GM12878 (cell line): ENCODE results near the gene C5.

Experiments used
- CBX5 ChIP-seq: sonication (generic); IDR thresholded peaks from 2 replicates; pipeline ENCODE4 v1.6.1; 2016; ENCODE audit warnings: low read depth, moderate library complexity, mild to moderate bottlenecking, inconsistent platforms
- PML ChIP-seq: IDR thresholded peaks from 2 replicates; pipeline ENCODE4 v1.6.1; 2012; ENCODE audit warnings: low read length, inconsistent platforms
- RB1 ChIP-seq: fragments of 450-650 bp; formaldehyde crosslinking; IDR thresholded peaks from 2 replicates; pipeline ENCODE4 v1.6.1; 2017; ENCODE audit warnings: mild to moderate bottlenecking, borderline replicate concordance
- TF ChIP-seq, protein P1 (sequence below): fragments of 450-650 bp; IDR thresholded peaks from 2 replicates; pipeline ENCODE4 v1.6.1; 2016; ENCODE audit warnings: mild to moderate bottlenecking, moderate library complexity, borderline replicate concordance
- TF ChIP-seq, protein P2 (sequence below), 3 experiments: IDR thresholded peaks in 2 of 3; conservative IDR thresholded peaks in 1 of 3; 2 replicates each; pipeline ENCODE4 v1.5.1; 2011; ENCODE audit warnings: low read depth in 3 of 3, low read length in 3 of 3, mild to moderate bottlenecking in 3 of 3, control low read depth in 2 of 3, moderate library complexity in 2 of 3, inconsistent platforms in 1 of 3, mixed read lengths in 1 of 3; ENCODE audit not compliant: control insufficient read depth in 2 of 3, insufficient read depth in 1 of 3; ENCODE audit errors: extremely low read depth in 1 of 3

DNA sequence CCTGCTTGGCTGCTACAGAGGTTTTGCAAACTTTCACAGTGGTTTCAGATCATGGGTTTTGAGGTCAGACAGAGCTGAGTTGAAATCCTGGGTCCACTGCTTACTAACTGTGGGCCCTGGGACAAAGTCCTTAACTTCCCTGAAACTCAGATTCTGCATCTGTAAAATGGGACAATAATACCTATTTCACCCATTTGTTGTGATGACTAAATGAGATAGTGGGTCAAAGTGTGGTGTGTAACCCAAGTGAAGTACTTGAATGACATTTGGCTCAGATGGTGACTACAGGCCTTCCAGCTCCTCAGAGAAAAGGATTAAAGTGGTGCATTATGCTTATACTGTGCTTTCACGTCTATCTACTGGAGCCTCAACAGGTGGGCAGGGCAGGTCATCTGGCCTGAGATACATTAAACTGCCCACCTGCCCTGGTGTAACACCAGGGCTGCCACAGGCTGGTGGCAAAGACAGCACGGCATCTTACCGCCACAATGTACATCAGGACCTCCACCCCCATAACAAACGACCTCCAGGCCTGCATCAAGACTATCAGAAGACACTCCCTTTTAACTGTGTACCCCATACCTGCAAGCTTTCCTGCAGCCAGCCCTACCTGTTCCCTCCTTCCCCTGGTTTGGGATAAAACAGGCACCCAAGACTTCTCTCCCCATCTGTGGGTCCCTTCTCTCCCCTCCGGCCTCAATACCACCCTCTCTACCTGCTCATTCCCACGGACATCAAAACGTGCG, 122.6 kb downstream of the C5 start:
- TF ChIP-seq, protein P1, sequence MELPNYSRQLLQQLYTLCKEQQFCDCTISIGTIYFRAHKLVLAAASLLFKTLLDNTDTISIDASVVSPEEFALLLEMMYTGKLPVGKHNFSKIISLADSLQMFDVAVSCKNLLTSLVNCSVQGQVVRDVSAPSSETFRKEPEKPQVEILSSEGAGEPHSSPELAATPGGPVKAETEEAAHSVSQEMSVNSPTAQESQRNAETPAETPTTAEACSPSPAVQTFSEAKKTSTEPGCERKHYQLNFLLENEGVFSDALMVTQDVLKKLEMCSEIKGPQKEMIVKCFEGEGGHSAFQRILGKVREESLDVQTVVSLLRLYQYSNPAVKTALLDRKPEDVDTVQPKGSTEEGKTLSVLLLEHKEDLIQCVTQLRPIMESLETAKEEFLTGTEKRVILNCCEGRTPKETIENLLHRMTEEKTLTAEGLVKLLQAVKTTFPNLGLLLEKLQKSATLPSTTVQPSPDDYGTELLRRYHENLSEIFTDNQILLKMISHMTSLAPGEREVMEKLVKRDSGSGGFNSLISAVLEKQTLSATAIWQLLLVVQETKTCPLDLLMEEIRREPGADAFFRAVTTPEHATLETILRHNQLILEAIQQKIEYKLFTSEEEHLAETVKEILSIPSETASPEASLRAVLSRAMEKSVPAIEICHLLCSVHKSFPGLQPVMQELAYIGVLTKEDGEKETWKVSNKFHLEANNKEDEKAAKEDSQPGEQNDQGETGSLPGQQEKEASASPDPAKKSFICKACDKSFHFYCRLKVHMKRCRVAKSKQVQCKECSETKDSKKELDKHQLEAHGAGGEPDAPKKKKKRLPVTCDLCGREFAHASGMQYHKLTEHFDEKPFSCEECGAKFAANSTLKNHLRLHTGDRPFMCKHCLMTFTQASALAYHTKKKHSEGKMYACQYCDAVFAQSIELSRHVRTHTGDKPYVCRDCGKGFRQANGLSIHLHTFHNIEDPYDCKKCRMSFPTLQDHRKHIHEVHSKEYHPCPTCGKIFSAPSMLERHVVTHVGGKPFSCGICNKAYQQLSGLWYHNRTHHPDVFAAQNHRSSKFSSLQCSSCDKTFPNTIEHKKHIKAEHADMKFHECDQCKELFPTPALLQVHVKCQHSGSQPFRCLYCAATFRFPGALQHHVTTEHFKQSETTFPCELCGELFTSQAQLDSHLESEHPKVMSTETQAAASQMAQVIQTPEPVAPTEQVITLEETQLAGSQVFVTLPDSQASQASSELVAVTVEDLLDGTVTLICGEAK: no peak
- TF ChIP-seq RB1: no peak
- no peak for TF ChIP-seq PML
- TF ChIP-seq, protein P2, sequence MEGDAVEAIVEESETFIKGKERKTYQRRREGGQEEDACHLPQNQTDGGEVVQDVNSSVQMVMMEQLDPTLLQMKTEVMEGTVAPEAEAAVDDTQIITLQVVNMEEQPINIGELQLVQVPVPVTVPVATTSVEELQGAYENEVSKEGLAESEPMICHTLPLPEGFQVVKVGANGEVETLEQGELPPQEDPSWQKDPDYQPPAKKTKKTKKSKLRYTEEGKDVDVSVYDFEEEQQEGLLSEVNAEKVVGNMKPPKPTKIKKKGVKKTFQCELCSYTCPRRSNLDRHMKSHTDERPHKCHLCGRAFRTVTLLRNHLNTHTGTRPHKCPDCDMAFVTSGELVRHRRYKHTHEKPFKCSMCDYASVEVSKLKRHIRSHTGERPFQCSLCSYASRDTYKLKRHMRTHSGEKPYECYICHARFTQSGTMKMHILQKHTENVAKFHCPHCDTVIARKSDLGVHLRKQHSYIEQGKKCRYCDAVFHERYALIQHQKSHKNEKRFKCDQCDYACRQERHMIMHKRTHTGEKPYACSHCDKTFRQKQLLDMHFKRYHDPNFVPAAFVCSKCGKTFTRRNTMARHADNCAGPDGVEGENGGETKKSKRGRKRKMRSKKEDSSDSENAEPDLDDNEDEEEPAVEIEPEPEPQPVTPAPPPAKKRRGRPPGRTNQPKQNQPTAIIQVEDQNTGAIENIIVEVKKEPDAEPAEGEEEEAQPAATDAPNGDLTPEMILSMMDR (IDR thresholded peaks at IDR 0.05 in 2 of 3, conservative IDR thresholded peaks at IDR 0.05 in 1 of 3; ENCODE audit: control insufficient read depth in 2 of 3, extremely low read depth in 1 of 3, insufficient read depth in 1 of 3, low read depth in 3 of 3, low read length in 3 of 3): no peak
- TF ChIP-seq CBX5: no peak
